ENCODE results near the gene NFAT5. TPM values are rescaled to one million over a fixed set of nuclear protein-coding genes. Genes with fewer than 3 reads are reported as not detected.
"Not testable (repeated sequence)": the region's sequence is repeated elsewhere in the genome, so short reads cannot be mapped to it uniquely, and the experiment has no call there.

The NFAT5 gene
- total RNA-seq, 1 experiment from 2014 or later: 19.3 TPM

- DNase-seq (ENCODE audit: low spot score); in situ Hi-C loops (cut with HindIII; ENCODE audit: low sequenced_read_pairs): not testable (repeated sequence)
Observed at GRCh38 chr16:69584493-69584892, 18.7 kb downstream of the NFAT5 start.

- DNase-seq (ENCODE audit: low spot score): no peak
- in situ Hi-C loops (cut with HindIII; ENCODE audit: low sequenced_read_pairs): no loop called here
Observed at GRCh38 chr16:69589434-69590269, 23.9 kb downstream of the NFAT5 start.

- in situ Hi-C loops (cut with HindIII; ENCODE audit: low sequenced_read_pairs): no loop called here
- no peak for DNase-seq (ENCODE audit: low spot score)
Observed at GRCh38 chr16:69590590-69590989, 24.8 kb downstream of the NFAT5 start.

GRCh38 chr16:69593751-69594255 lies 28.0 kb downstream of the NFAT5 start:
- no peak for DNase-seq (ENCODE audit: low spot score)
- in situ Hi-C loops (cut with HindIII; ENCODE audit: low sequenced_read_pairs): no loop called here

GRCh38 chr16:69595127-69596036 lies 29.6 kb downstream of the NFAT5 start:
- in situ Hi-C loops (cut with HindIII; ENCODE audit: low sequenced_read_pairs): no loop called here
- DNase-seq (ENCODE audit: low spot score): no peak

GRCh38 chr16:69596801-69597200 lies 31.0 kb downstream of the NFAT5 start:
- DNase-seq (ENCODE audit: low spot score): no peak
- in situ Hi-C loops (cut with HindIII; ENCODE audit: low sequenced_read_pairs): no loop called here

GRCh38 chr16:69598045-69598444 lies 32.3 kb downstream of the NFAT5 start:
- in situ Hi-C loops (cut with HindIII; ENCODE audit: low sequenced_read_pairs): no loop called here
- DNase-seq (ENCODE audit: low spot score): no peak

GRCh38 chr16:69599731-69600130 lies 34.0 kb downstream of the NFAT5 start:
- no peak for DNase-seq (ENCODE audit: low spot score)
- in situ Hi-C loops (cut with HindIII; ENCODE audit: low sequenced_read_pairs): no loop called here

- in situ Hi-C loops (cut with HindIII; ENCODE audit: low sequenced_read_pairs): no loop called here
- no peak for DNase-seq (ENCODE audit: low spot score)
Observed at GRCh38 chr16:69600202-69600601, 34.4 kb downstream of the NFAT5 start.

GRCh38 chr16:69601250-69601649 lies 35.5 kb downstream of the NFAT5 start:
- no peak for DNase-seq (ENCODE audit: low spot score)
- in situ Hi-C loops (cut with HindIII; ENCODE audit: low sequenced_read_pairs): no loop called here

GRCh38 chr16:69606985-69607384 lies 41.2 kb downstream of the NFAT5 start:
- DNase-seq (ENCODE audit: low spot score): no peak
- in situ Hi-C loops (cut with HindIII; ENCODE audit: low sequenced_read_pairs): no loop called here

GRCh38 chr16:69607674-69608073 lies 41.9 kb downstream of the NFAT5 start:
- in situ Hi-C loops (cut with HindIII; ENCODE audit: low sequenced_read_pairs): no loop called here
- no peak for DNase-seq (ENCODE audit: low spot score)

- in situ Hi-C loops (cut with HindIII; ENCODE audit: low sequenced_read_pairs): no loop called here
- peak; percentile 26 for DNase-seq (ENCODE audit: low spot score)
Observed at GRCh38 chr16:69610356-69610755, 44.6 kb downstream of the NFAT5 start.

- in situ Hi-C loops (cut with HindIII; ENCODE audit: low sequenced_read_pairs): no loop called here
Observed at GRCh38 chr16:69611103-69611640, 45.4 kb downstream of the NFAT5 start.

GRCh38 chr16:69613378-69614154 lies 47.8 kb downstream of the NFAT5 start:
- in situ Hi-C loops (cut with HindIII; ENCODE audit: low sequenced_read_pairs): no loop called here
- DNase-seq (ENCODE audit: low spot score): peak; percentile 27

More at GRCh38 chr16:69611103-69611640, 45.4 kb downstream of the NFAT5 start:
- no peak for DNase-seq (ENCODE audit: low spot score)

GRCh38 chr16:69615528-69615927 lies 49.8 kb downstream of the NFAT5 start:
- in situ Hi-C loops (cut with HindIII; ENCODE audit: low sequenced_read_pairs): no loop called here
- no peak for DNase-seq (ENCODE audit: low spot score)

- no peak for DNase-seq (ENCODE audit: low spot score)
- in situ Hi-C loops (cut with HindIII; ENCODE audit: low sequenced_read_pairs): no loop called here
Observed at GRCh38 chr16:69616082-69616481, 50.3 kb downstream of the NFAT5 start.

GRCh38 chr16:69618307-69618706 lies 52.5 kb downstream of the NFAT5 start:
- DNase-seq (ENCODE audit: low spot score): peak; percentile 27
- in situ Hi-C loops (cut with HindIII; ENCODE audit: low sequenced_read_pairs): no loop called here

- in situ Hi-C loops (cut with HindIII; ENCODE audit: low sequenced_read_pairs): no loop called here
- no peak for DNase-seq (ENCODE audit: low spot score)
Observed at GRCh38 chr16:69618721-69619120, 53.0 kb downstream of the NFAT5 start.
